Measurements from ENCODE around the gene TBC1D4. TPM values are rescaled to one million over a fixed set of nuclear protein-coding genes. Genes with fewer than 3 reads are reported as not detected.

TBC1D4 gene
- polyA plus RNA-seq, 1 donor from 2014 or later, result 3.9 TPM

DNA sequence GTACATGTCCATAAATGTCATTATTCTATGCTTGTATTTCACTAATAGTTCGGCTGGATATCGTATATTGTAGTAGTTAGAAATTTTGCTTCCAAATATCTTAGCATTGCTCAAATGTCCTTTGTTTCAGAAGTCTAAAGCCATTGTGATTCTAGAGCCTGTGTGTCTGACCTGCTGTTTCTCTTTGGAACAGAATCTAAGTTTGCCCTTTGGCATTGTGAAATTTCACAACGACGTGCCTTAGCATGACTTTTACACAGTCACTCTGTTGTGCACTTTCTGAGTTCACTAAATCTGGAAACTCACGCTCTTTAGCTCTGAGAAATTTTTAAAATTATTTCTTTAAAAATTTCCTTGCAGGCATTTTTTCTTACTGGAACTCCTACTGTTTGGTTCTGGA lies 152.2 kb downstream of the TBC1D4 start:
- Histone ChIP-seq H3K27ac (ENCODE audit: low read length) (no peak overlapping the region), H4K20me1 (ENCODE audit: insufficient read depth) (no peaks in the 10 kb centered on the region)

DNA sequence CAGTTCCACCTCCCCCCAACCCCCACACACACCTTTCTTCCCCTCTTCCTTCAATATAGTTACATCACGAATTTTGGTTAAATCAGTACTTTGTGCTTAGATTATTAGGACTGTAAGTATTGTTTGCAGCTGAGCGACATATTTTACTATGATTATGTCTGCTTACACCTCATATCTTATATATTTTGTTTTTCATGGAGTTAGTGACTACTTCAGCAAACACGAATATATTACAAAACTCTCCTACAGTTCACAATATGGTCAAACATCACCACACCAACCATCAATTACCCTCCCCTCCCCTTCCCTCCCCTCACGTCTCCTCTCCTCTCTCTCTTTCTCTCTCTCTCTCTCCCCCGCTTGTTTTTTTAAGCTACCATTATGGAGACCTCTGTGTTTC lies 152.9 kb downstream of the TBC1D4 start:
- Histone ChIP-seq H3K27ac (ENCODE audit: low read length) (no peak overlapping the region), H3K4me3 (ENCODE audit: low read length) (no peak overlapping the region), H3K36me3 (ENCODE audit: insufficient read depth, low read length) (no peaks in the 10 kb centered on the region), H3K79me2 (replicated peaks; ENCODE audit: insufficient read depth, low read length) (no peaks in the 10 kb centered on the region), H4K20me1 (ENCODE audit: insufficient read depth) (no peaks in the 10 kb centered on the region), H2AFZ (ENCODE audit: low read depth, low read length) (no peak overlapping the region), H3K27me3 (ENCODE audit: insufficient read depth, low read depth, low read length) (no peaks in the 10 kb centered on the region), H3K4me2 (ENCODE audit: low read length) (no peak overlapping the region), H3F3A (ENCODE audit: insufficient read depth, low read length, poor library complexity, severe bottlenecking) (no peaks in the 10 kb centered on the region), H3K9me3 (ENCODE audit: low read length) (no peaks in the 10 kb centered on the region), H3K9ac (ENCODE audit: low read length) (no peak overlapping the region), H3K9me2 (ENCODE audit: insufficient read depth, low read length) (no peaks in the 10 kb centered on the region)
- TF ChIP-seq, protein P1, sequence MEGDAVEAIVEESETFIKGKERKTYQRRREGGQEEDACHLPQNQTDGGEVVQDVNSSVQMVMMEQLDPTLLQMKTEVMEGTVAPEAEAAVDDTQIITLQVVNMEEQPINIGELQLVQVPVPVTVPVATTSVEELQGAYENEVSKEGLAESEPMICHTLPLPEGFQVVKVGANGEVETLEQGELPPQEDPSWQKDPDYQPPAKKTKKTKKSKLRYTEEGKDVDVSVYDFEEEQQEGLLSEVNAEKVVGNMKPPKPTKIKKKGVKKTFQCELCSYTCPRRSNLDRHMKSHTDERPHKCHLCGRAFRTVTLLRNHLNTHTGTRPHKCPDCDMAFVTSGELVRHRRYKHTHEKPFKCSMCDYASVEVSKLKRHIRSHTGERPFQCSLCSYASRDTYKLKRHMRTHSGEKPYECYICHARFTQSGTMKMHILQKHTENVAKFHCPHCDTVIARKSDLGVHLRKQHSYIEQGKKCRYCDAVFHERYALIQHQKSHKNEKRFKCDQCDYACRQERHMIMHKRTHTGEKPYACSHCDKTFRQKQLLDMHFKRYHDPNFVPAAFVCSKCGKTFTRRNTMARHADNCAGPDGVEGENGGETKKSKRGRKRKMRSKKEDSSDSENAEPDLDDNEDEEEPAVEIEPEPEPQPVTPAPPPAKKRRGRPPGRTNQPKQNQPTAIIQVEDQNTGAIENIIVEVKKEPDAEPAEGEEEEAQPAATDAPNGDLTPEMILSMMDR (IDR thresholded peaks at IDR 0.05; ENCODE audit: poor library complexity, severe bottlenecking), result no peak

More for the DNA sequence above, 152.2 kb downstream of the TBC1D4 start:
- Histone ChIP-seq H3K4me2 (ENCODE audit: low read length) (no peak overlapping the region), H3K9me2 (ENCODE audit: insufficient read depth, low read length) (no peaks in the 10 kb centered on the region), H3K9me3 (ENCODE audit: low read length) (no peaks in the 10 kb centered on the region), H3K27me3 (ENCODE audit: insufficient read depth, low read depth, low read length) (no peaks in the 10 kb centered on the region), H3F3A (ENCODE audit: insufficient read depth, low read length, poor library complexity, severe bottlenecking) (no peaks in the 10 kb centered on the region), H2AFZ (ENCODE audit: low read depth, low read length) (no peak overlapping the region), H3K9ac (ENCODE audit: low read length) (no peak overlapping the region), H3K4me3 (ENCODE audit: low read length) (no peak overlapping the region), H3K36me3 (ENCODE audit: insufficient read depth, low read length) (no peaks in the 10 kb centered on the region), H3K79me2 (replicated peaks; ENCODE audit: insufficient read depth, low read length) (no peaks in the 10 kb centered on the region)
- TF ChIP-seq TAF1 (IDR thresholded peaks at IDR 0.05; ENCODE audit: low read depth) (no peak), RAD21 (conservative IDR thresholded peaks at IDR 0.05) (no peak), MXI1 (conservative IDR thresholded peaks at IDR 0.05; ENCODE audit: poor library complexity, severe bottlenecking) (no peak), EP300 (conservative IDR thresholded peaks at IDR 0.05; ENCODE audit: poor library complexity, severe bottlenecking) (no peak), SMC3 (conservative IDR thresholded peaks at IDR 0.05; ENCODE audit: poor library complexity) (no peak), EZH2 (IDR thresholded peaks at IDR 0.05; ENCODE audit: borderline replicate concordance, insufficient read depth, low read length, poor library complexity, severe bottlenecking) (no peak), POLR2AphosphoS5 (IDR thresholded peaks at IDR 0.05) (no peak)
- TF ChIP-seq, protein P1 (IDR thresholded peaks at IDR 0.05; ENCODE audit: poor library complexity, severe bottlenecking), result no peak
- TF ChIP-seq, protein P2, sequence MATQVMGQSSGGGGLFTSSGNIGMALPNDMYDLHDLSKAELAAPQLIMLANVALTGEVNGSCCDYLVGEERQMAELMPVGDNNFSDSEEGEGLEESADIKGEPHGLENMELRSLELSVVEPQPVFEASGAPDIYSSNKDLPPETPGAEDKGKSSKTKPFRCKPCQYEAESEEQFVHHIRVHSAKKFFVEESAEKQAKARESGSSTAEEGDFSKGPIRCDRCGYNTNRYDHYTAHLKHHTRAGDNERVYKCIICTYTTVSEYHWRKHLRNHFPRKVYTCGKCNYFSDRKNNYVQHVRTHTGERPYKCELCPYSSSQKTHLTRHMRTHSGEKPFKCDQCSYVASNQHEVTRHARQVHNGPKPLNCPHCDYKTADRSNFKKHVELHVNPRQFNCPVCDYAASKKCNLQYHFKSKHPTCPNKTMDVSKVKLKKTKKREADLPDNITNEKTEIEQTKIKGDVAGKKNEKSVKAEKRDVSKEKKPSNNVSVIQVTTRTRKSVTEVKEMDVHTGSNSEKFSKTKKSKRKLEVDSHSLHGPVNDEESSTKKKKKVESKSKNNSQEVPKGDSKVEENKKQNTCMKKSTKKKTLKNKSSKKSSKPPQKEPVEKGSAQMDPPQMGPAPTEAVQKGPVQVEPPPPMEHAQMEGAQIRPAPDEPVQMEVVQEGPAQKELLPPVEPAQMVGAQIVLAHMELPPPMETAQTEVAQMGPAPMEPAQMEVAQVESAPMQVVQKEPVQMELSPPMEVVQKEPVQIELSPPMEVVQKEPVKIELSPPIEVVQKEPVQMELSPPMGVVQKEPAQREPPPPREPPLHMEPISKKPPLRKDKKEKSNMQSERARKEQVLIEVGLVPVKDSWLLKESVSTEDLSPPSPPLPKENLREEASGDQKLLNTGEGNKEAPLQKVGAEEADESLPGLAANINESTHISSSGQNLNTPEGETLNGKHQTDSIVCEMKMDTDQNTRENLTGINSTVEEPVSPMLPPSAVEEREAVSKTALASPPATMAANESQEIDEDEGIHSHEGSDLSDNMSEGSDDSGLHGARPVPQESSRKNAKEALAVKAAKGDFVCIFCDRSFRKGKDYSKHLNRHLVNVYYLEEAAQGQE (IDR thresholded peaks at IDR 0.05; ENCODE audit: borderline replicate concordance), result no peak
